Measurements from ENCODE around the gene C1QTNF8. TPM values are rescaled to one million over a fixed set of nuclear protein-coding genes. Genes with fewer than 3 reads are reported as not detected.

C1QTNF8 gene
- total RNA-seq, 1 experiment from 2014 or later = not detected

GRCh38 chr16:1109648-1110047 lies 13.6 kb upstream of the C1QTNF8 start:
- DNase-seq (ENCODE audit: low read depth) = no peak

GRCh38 chr16:1108299-1109252 lies 12.5 kb upstream of the C1QTNF8 start:
- peak; percentile 41 for DNase-seq (ENCODE audit: low read depth)

- no peak for DNase-seq (ENCODE audit: low read depth)
Observed at GRCh38 chr16:1107731-1108130, 11.7 kb upstream of the C1QTNF8 start.

GRCh38 chr16:1107141-1107540 lies 11.1 kb upstream of the C1QTNF8 start:
- no peak for DNase-seq (ENCODE audit: low read depth)

- no peak for DNase-seq (ENCODE audit: low read depth)
Observed at GRCh38 chr16:1106659-1107058, 10.6 kb upstream of the C1QTNF8 start.

- peak; percentile 60 for DNase-seq (ENCODE audit: low read depth)
Observed at GRCh38 chr16:1105888-1106620, 10.0 kb upstream of the C1QTNF8 start.

- DNase-seq (ENCODE audit: low read depth) = no peak
Observed at GRCh38 chr16:1103636-1103980, 7.6 kb upstream of the C1QTNF8 start.

GRCh38 chr16:1102921-1103635 lies 7.0 kb upstream of the C1QTNF8 start:
- DNase-seq (ENCODE audit: low read depth) = no peak

- no peak for DNase-seq (ENCODE audit: low read depth)
Observed at GRCh38 chr16:1102333-1102700, 6.3 kb upstream of the C1QTNF8 start.

GRCh38 chr16:1101573-1102332 lies 5.7 kb upstream of the C1QTNF8 start:
- DNase-seq (ENCODE audit: low read depth) = no peak

GRCh38 chr16:1101133-1101532 lies 5.1 kb upstream of the C1QTNF8 start:
- DNase-seq (ENCODE audit: low read depth) = no peak

GRCh38 chr16:1100084-1100800 lies 4.2 kb upstream of the C1QTNF8 start:
- DNase-seq (ENCODE audit: low read depth) = no peak

GRCh38 chr16:1099189-1100083 lies 3.4 kb upstream of the C1QTNF8 start:
- no peak for DNase-seq (ENCODE audit: low read depth)

GRCh38 chr16:1098266-1098991 lies 2.4 kb upstream of the C1QTNF8 start:
- no peak for DNase-seq (ENCODE audit: low read depth)

- no peak for DNase-seq (ENCODE audit: low read depth)
Observed at GRCh38 chr16:1097800-1098199, 1.8 kb upstream of the C1QTNF8 start.

GRCh38 chr16:1097156-1097555 lies 1.1 kb upstream of the C1QTNF8 start:
- no peak for DNase-seq (ENCODE audit: low read depth)

GRCh38 chr16:1095450-1096168 lies 435 bp downstream of the C1QTNF8 start:
- DNase-seq (ENCODE audit: low read depth) = no peak

Data from HT1080 (cell line).